Neural cell (in vitro differentiated cells): ENCODE results near the gene PFKM.

Source experiments
- CTCF ChIP-seq: fragments of 450-650 bp; IDR thresholded peaks from 2 replicates; pipeline ENCODE4 v1.5.1; 2014; ENCODE audit warnings: antibody characterized with exemption, mild to moderate bottlenecking, moderate library complexity; ENCODE audit not compliant: poor library complexity, severe bottlenecking
- EP300 ChIP-seq: fragments of 450-650 bp; conservative IDR thresholded peaks from 2 replicates; pipeline ENCODE4 v1.6.1; 2014; ENCODE audit warnings: antibody characterized with exemption, mild to moderate bottlenecking, moderate library complexity; ENCODE audit not compliant: poor library complexity, severe bottlenecking
- EZH2 ChIP-seq: fragments of 200-600, 300-800 bp; shearing (Covaris generic), sonication (generic); IDR thresholded peaks from 2 replicates; pipeline ENCODE4 v1.6.1; 2014; ENCODE audit warnings: antibody characterized with exemption, low read length, borderline replicate concordance, mild to moderate bottlenecking; ENCODE audit not compliant: insufficient read depth, poor library complexity, severe bottlenecking
- MXI1 ChIP-seq: fragments of 450-650 bp; conservative IDR thresholded peaks from 2 replicates; pipeline ENCODE4 v1.6.1; 2014; ENCODE audit warnings: antibody characterized with exemption, mild to moderate bottlenecking; ENCODE audit not compliant: poor library complexity, severe bottlenecking
- POLR2AphosphoS5 ChIP-seq: IDR thresholded peaks from 2 replicates; pipeline ENCODE4 v1.6.1; 2012
- RAD21 ChIP-seq: fragments of 450-650 bp; conservative IDR thresholded peaks from 2 replicates; pipeline ENCODE4 v1.6.1; 2014; ENCODE audit warnings: antibody characterized with exemption, mild to moderate bottlenecking, moderate library complexity
- TAF1 ChIP-seq: IDR thresholded peaks from 2 replicates; pipeline ENCODE4 v1.6.1; 2012; ENCODE audit warnings: low read depth
- TF ChIP-seq, protein P1 (sequence below): IDR thresholded peaks from 2 replicates; pipeline ENCODE4 v1.6.1; 2012; ENCODE audit warnings: borderline replicate concordance

- no peak for TF ChIP-seq CTCF
- TF ChIP-seq RAD21: no peak
- TF ChIP-seq, protein P1, sequence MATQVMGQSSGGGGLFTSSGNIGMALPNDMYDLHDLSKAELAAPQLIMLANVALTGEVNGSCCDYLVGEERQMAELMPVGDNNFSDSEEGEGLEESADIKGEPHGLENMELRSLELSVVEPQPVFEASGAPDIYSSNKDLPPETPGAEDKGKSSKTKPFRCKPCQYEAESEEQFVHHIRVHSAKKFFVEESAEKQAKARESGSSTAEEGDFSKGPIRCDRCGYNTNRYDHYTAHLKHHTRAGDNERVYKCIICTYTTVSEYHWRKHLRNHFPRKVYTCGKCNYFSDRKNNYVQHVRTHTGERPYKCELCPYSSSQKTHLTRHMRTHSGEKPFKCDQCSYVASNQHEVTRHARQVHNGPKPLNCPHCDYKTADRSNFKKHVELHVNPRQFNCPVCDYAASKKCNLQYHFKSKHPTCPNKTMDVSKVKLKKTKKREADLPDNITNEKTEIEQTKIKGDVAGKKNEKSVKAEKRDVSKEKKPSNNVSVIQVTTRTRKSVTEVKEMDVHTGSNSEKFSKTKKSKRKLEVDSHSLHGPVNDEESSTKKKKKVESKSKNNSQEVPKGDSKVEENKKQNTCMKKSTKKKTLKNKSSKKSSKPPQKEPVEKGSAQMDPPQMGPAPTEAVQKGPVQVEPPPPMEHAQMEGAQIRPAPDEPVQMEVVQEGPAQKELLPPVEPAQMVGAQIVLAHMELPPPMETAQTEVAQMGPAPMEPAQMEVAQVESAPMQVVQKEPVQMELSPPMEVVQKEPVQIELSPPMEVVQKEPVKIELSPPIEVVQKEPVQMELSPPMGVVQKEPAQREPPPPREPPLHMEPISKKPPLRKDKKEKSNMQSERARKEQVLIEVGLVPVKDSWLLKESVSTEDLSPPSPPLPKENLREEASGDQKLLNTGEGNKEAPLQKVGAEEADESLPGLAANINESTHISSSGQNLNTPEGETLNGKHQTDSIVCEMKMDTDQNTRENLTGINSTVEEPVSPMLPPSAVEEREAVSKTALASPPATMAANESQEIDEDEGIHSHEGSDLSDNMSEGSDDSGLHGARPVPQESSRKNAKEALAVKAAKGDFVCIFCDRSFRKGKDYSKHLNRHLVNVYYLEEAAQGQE: no peak
- no peak for TF ChIP-seq TAF1
- TF ChIP-seq EZH2: no peak
- TF ChIP-seq POLR2AphosphoS5: no peak
- TF ChIP-seq MXI1: no peak
- no peak for TF ChIP-seq EP300
These were observed 45.3 kb downstream of the PFKM start for GRCh38 chr12:48164451-48164850.
